ENCODE data around the gene EZR. TPM values are rescaled to one million over a fixed set of nuclear protein-coding genes. Genes with fewer than 3 reads are reported as not detected.

The EZR gene
- total and polyA plus RNA-seq, 7 donors: 19.1 to 61.7 (median 30.9) TPM

DNA sequence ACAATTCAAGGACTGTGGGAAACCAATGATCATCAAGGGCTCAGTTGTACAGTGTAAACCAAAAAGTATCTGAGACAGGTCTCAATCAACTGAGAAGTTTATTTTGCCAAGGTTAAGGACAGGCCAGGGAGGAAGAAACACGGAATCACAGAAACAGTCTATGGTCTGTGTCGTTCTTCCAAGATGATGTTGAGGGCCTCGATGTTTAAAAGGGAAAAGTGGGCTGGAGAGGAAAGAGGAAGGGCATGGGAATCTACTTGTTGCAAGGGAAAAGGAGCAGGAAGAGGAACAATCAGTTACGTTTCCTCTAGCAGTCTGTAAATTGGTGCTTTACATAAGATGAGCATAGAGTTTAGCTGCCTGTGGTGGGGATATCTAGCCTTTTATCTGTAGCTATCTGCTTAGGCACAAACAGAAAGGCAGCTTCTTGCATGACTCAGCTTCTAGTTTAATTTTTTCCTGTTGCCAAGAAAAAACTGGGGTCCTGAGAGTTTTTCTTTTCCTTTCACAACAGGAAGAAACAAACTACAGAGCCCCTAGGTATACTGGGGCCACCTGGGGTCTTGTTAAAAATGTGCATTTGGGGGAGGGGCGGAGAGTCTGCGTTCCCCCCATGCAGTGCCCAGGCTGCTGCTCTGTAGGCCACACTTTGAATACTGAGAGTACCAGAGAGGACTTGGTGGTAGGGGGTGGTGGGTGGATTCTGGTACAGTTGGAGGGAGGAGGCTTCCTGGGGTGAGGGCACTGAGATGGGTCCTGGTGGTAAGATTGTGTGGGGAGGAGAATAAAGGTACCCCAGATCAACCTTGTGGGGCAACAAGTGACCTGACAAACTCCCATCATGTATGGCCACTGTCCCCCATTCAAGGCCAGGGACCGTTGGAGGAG, 35.3 kb upstream of the EZR start:
- intact Hi-C loops (cut with DNase I): no loop called here
- Histone ChIP-seq H3K4me3 (no peak overlapping the region), H3K27ac (no peak overlapping the region), H3K27me3 (ENCODE audit: insufficient read depth in 3 of 3, low read length in 2 of 3) (no peaks in the 10 kb centered on the region), H3K4me1 (no peaks in the 10 kb centered on the region), H3K36me3 (ENCODE audit: insufficient read depth in 1 of 2, low read depth in 1 of 2) (no peaks in the 10 kb centered on the region), H3K9me3 (no peaks in the 10 kb centered on the region)
- 76 to 81% (median 81%) methylated on average over 7 of the region's 7 CpGs for WGBS, 3 donors
- DNase-seq (no peak), ATAC-seq (no peak)
- TF ChIP-seq, protein P1, sequence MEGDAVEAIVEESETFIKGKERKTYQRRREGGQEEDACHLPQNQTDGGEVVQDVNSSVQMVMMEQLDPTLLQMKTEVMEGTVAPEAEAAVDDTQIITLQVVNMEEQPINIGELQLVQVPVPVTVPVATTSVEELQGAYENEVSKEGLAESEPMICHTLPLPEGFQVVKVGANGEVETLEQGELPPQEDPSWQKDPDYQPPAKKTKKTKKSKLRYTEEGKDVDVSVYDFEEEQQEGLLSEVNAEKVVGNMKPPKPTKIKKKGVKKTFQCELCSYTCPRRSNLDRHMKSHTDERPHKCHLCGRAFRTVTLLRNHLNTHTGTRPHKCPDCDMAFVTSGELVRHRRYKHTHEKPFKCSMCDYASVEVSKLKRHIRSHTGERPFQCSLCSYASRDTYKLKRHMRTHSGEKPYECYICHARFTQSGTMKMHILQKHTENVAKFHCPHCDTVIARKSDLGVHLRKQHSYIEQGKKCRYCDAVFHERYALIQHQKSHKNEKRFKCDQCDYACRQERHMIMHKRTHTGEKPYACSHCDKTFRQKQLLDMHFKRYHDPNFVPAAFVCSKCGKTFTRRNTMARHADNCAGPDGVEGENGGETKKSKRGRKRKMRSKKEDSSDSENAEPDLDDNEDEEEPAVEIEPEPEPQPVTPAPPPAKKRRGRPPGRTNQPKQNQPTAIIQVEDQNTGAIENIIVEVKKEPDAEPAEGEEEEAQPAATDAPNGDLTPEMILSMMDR (IDR thresholded peaks at IDR 0.05): no peak

DNA sequence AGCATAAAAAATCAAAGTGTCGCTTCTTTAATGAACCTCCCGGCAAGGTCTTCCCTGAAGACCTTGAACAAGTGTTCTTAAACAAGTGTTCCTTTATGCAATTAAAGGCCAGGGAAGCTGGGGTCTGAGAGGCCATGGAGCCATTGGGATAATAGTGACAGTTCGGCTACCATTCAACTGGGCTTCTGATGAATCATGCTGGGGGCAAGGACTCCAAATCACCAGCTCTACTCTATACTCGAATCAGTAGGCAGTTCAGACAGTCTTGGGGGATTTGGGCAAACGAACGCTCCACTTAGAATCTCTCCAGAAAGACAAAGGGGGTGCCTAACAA, 34.7 kb upstream of the EZR start:
- intact Hi-C loops (cut with DNase I): no loop called here
- no peak overlapping the region for H3K27ac ChIP-seq
- H3K4me1 ChIP-seq: no peaks in the 10 kb centered on the region
- no peak overlapping the region for H3K4me3 ChIP-seq
- 78 to 80% (median 79%) methylated on average over 6 of the region's 6 CpGs for WGBS, 3 donors
- H3K36me3 ChIP-seq (ENCODE audit: insufficient read depth in 1 of 2, low read depth in 1 of 2): no peaks in the 10 kb centered on the region
- DNase-seq (no peak), ATAC-seq (no peak)
- H3K9me3 ChIP-seq: no peaks in the 10 kb centered on the region
- TF ChIP-seq, protein P1 (IDR thresholded peaks at IDR 0.05): no peak
- no peaks in the 10 kb centered on the region for H3K27me3 ChIP-seq (ENCODE audit: insufficient read depth in 3 of 3, low read length in 2 of 3)

DNA sequence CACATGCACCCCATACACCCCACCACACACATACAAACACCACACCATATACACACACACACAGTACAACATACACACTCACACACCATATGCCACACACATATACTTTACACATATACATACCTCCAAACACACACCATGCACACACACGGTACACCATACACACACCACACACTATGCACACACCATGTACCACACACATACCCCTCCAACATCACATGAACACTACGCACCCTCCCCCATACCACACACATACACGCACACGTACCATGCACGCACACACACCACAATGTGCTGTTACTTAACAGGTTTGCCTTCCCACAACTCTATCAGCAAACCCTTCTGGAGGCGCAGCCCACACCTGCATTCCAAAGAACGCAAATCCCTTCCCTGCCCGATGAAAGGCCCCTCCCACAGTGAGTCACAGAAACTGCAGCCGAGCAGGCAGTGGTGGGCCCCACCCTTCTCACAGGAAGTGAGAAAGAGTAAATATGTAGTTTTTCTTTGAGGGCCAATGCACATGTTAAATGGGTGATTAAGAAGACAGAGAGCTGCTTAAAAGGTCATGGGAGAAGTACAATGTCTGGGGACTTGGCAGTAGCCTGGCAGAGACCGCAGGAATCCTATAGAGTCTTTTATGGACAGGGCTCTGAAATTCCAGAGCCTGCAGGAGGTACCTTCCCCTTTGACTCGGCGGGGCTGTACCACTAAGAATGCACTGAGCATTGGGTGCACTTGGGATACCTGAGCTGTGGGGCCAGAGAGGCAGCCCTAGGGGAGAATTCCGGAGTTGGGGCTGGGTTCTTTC, 34.1 kb upstream of the EZR start:
- H3K4me1 ChIP-seq: no peaks in the 10 kb centered on the region
- H3K36me3 ChIP-seq (ENCODE audit: insufficient read depth in 1 of 2, low read depth in 1 of 2): no peaks in the 10 kb centered on the region
- H3K27ac ChIP-seq: no peak overlapping the region
- intact Hi-C loops (cut with DNase I): no loop called here
- DNase-seq (peak in 1 of 2 donors; percentile 30), ATAC-seq (peak in 2 of 4 donors; percentile 41 to 42)
- whole genome bisulfite sequencing, 3 donors: 70 to 75% (median 73%) methylated on average over 13 of the region's 13 CpGs
- H3K9me3 ChIP-seq: no peaks in the 10 kb centered on the region
- H3K4me3 ChIP-seq: no peak overlapping the region
- H3K27me3 ChIP-seq (ENCODE audit: insufficient read depth in 3 of 3, low read length in 2 of 3): no peaks in the 10 kb centered on the region
- TF ChIP-seq, protein P1 (IDR thresholded peaks at IDR 0.05): no peak

DNA sequence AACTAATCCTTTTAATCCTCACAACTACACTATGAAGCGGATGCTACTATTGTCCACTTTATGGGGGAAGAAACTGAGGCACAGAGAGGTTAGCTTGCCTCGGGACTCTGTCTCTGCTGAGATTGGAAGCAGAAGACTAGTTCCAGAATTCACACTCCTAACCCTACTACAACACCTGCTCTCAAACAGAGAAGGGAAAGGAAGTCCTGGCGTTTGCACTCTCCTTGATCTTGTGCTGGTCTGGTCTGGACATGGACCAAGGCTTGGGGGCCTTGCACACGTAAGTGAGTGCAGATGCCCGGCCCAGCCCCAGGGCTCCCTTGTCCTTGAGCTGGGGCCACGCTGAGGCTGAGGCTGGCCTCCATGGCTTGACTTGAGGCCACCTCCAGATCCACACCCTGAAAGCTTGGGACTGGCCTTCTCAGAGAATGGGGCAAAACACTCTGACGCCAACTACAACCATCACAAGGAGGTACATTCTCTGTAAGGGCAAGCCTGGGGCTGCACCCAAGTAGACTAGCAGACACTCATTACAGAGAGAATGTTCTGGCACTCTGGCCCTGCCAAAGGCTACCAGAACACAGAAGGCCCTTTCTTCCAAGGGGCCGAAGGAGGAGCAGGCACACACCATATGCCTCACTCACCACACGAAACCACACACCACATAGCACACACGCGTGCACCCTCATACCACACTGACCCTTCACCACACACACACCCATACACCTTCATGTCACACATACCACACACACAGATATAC, 33.3 kb upstream of the EZR start:
- no peaks in the 10 kb centered on the region for H3K27me3 ChIP-seq (ENCODE audit: insufficient read depth in 3 of 3, low read length in 2 of 3)
- WGBS, 3 donors: 92 to 95% (median 92%) methylated on average over 11 of the region's 11 CpGs
- no peak overlapping the region for H3K27ac ChIP-seq
- no peaks in the 10 kb centered on the region for H3K4me1 ChIP-seq
- TF ChIP-seq, protein P1 (IDR thresholded peaks at IDR 0.05): no peak
- DNase-seq (no peak), ATAC-seq (no peak)
- H3K9me3 ChIP-seq: no peaks in the 10 kb centered on the region
- H3K36me3 ChIP-seq (ENCODE audit: insufficient read depth in 1 of 2, low read depth in 1 of 2): no peaks in the 10 kb centered on the region
- no peak overlapping the region for H3K4me3 ChIP-seq
- intact Hi-C loops (cut with DNase I): no loop called here

Data from psoas muscle (tissue), 8 donors.